ENCODE measurements around the gene RAB8A. TPM values are rescaled to one million over a fixed set of nuclear protein-coding genes. Genes with fewer than 3 reads are reported as not detected.

Gene RAB8A
- total and polyA plus RNA-seq, 2 of the 8 experiments (the other 6 are each of a cell fraction or from before 2014, with no cell fraction given): 65.8 to 97.0 TPM

- no peak for TF ChIP-seq TEAD4 (IDR thresholded peaks at IDR 0.05; ENCODE audit: low read depth, low read length)
- TF ChIP-seq CHD2 (IDR thresholded peaks at IDR 0.05; ENCODE audit: low read length): no peak; the same call in 1 of the 2 replicates
- no peak for TF ChIP-seq BRCA1 (IDR thresholded peaks at IDR 0.05; ENCODE audit: low read depth, low read length)
- no peak for TF ChIP-seq CTCF (IDR thresholded peaks at IDR 0.05; ENCODE audit: control extremely low read depth in 1 of 3, insufficient read depth in 1 of 3, low read depth in 1 of 3, low read length in 3 of 3)
- no peak for TF ChIP-seq MAFK (IDR thresholded peaks at IDR 0.05; ENCODE audit: low read depth, low read length)
- peak; percentile 48 for TF ChIP-seq TBP (IDR thresholded peaks at IDR 0.05; ENCODE audit: low read depth, low read length)
- no peak for TF ChIP-seq RAD21 (IDR thresholded peaks at IDR 0.05 in 1 of 2, conservative IDR thresholded peaks at IDR 0.05 in 1 of 2; ENCODE audit: low read depth in 2 of 2, low read length in 2 of 2)
- no peak for TF ChIP-seq SAP30 (IDR thresholded peaks at IDR 0.05; ENCODE audit: insufficient read depth, insufficient replicate concordance, low read length)
- no peak for TF ChIP-seq ASH2L (IDR thresholded peaks at IDR 0.05; ENCODE audit: low read length)
- no peak for TF ChIP-seq HDAC6 (IDR thresholded peaks at IDR 0.05; ENCODE audit: low read depth, low read length)
- no peak for TF ChIP-seq FOSL1 (IDR thresholded peaks at IDR 0.05; ENCODE audit: insufficient read depth, low read depth, low read length)
- peak in 1 of 2 experiments; percentile 75; a peak in 2 of 3 replicates for TF ChIP-seq POLR2A (IDR thresholded peaks at IDR 0.05; ENCODE audit: control extremely low read depth in 1 of 2, low read depth in 2 of 2, low read length in 2 of 2)
- no peak for TF ChIP-seq EGR1 (IDR thresholded peaks at IDR 0.05; ENCODE audit: borderline replicate concordance, low read depth, low read length)
- TF ChIP-seq BACH1 (IDR thresholded peaks at IDR 0.05; ENCODE audit: low read length): no peak
- no peak for TF ChIP-seq JUN (IDR thresholded peaks at IDR 0.05; ENCODE audit: low read depth, low read length)
- TF ChIP-seq PHF8 (conservative IDR thresholded peaks at IDR 0.05; ENCODE audit: low read depth, low read length): no peak
- TF ChIP-seq CBX8 (IDR thresholded peaks at IDR 0.05; ENCODE audit: borderline replicate concordance, low read depth, low read length): no peak
- peak; percentile 52; the same call in 1 of the 2 replicates for TF ChIP-seq CHD1 (IDR thresholded peaks at IDR 0.05; ENCODE audit: low read depth, low read length)
- no peak for TF ChIP-seq HDAC2 (IDR thresholded peaks at IDR 0.05; ENCODE audit: borderline replicate concordance in 1 of 2, low read depth in 2 of 2, low read length in 2 of 2)
- TF ChIP-seq CREB1 (IDR thresholded peaks at IDR 0.05): no peak
- no peak for TF ChIP-seq TCF12 (IDR thresholded peaks at IDR 0.05; ENCODE audit: low read depth, low read length)
- TF ChIP-seq TAF1 (IDR thresholded peaks at IDR 0.05; ENCODE audit: low read depth, low read length): peak; percentile 45; the same call in 1 of the 2 replicates
Measured at GRCh38 chr19:16078759-16079707, 32.7 kb upstream of the RAB8A start (continued).

All from H1 (cell line).